Stimulated activated CD8-positive, alpha-beta memory T cell treated with anti-CD3 and anti-CD28 coated beads, Interleukin-7, amount 100 ng/mL, for 24 hours (primary cell): ENCODE measurements around the gene CDIPT.

ENCODE experiments used
- DNase-seq: peaks from one replicate; pipeline ENCODE4 v3.0.0-alpha.2; 2020; ENCODE audit warnings: low read depth

The CDIPT gene

DNA sequence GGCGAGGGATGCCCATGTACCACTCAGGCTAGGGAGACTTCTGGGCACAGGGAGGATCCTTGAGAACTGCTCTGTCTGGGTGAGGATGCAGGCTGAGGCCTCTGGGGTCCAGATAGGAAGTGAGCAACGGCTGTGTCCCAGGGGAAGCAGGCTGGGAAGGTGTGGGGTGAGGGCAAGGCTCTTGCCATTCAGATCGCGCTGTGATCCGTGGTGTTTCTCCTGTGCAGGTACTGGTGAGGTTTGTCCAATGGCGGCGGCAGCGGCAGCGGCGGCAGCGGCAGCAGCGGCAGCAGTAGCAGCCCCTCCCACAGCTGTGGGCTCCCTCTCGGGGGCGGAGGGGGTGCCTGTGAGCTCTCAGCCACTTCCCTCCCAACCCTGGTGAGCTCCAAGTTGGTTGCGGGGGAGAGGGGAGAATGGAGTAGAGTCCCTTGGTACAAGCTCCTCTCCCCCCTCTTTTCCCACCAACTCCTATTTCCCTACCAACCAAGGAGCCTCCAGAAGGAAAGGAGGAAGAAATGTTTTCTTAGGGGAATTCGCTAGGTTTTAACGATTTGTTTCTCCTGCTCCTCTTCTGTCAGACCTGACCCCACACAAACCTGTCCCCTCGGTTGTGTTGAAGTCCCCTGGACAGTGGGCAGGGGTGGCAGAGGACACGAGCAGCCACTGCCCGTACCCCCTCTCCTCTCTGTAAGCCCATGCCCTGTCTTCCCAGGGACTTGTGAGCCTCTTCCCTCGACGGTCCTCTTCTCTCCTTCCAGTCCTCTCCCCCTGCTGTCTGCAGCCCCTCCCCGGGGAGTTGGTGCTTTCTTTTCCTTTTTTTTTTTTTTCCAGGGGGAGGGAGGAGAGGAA is 53.0 kb downstream of the CDIPT start:
- DNase-seq = no peak

DNA sequence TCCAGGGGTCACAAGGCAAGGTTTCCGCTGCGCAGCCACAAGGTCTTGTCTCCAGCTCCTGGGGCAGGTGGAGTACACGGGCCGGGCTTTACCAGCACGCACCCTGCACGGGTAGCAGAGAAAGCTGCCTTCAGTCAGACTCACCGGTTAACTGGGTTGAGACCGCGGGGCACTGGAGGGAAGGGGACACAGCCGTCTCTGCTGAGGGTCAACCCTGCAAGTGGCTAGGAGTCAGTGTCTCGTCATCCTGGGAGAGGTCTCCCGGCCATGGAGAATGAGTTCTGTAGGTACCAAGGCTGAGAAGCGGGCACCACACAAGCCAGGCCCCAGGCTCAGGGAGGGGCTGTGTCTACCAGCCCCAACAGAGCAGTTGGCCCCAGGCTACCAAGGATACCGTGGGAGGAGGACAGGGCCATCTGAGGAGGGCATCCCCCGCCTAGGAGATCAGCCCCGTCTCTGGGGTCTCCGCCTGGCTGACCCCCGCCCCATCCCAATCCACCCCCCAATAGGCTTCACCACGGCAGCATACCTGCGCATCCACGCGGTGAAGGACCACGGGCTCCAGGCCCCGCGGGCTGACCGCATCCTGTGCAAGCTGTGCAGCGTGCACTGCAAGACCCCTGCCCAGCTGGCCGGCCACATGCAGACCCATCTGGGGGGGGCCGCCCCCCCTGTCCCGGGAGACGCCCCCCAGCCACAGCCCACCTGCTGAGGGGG is 53.8 kb downstream of the CDIPT start:
- DNase-seq = no peak
